ENCODE measurements around the gene PRCC. TPM values are rescaled to one million over a fixed set of nuclear protein-coding genes. Genes with fewer than 3 reads are reported as not detected.
"Not testable (repeated sequence)": the region's sequence is repeated elsewhere in the genome, so short reads cannot be mapped to it uniquely, and the experiment has no call there.

PRCC gene
- total RNA-seq, 1 experiment from 2014 or later, result 67.4 TPM

GRCh38 chr1:156760092-156760795, 7.1 kb upstream of the PRCC start:
- DNase-seq (ENCODE audit: extremely low read depth, low read depth), result no peak

GRCh38 chr1:156760796-156761104, 6.6 kb upstream of the PRCC start:
- no peak for DNase-seq (ENCODE audit: extremely low read depth, low read depth)

- DNase-seq (ENCODE audit: extremely low read depth, low read depth), result not testable (repeated sequence)
These were observed 2.2 kb upstream of the PRCC start for GRCh38 chr1:156765136-156765535.

- no peak for DNase-seq (ENCODE audit: extremely low read depth, low read depth)
These were observed 1.7 kb upstream of the PRCC start for GRCh38 chr1:156765666-156766065.

GRCh38 chr1:156766298-156767100, 836 bp upstream of the PRCC start:
- DNase-seq (ENCODE audit: extremely low read depth, low read depth), result no peak

GRCh38 chr1:156767879-156768604, 707 bp downstream of the PRCC start:
- no peak for DNase-seq (ENCODE audit: extremely low read depth, low read depth)

- no peak for DNase-seq (ENCODE audit: extremely low read depth, low read depth)
These were observed 1.4 kb downstream of the PRCC start for GRCh38 chr1:156768610-156769295.

- DNase-seq (ENCODE audit: extremely low read depth, low read depth), result no peak
These were observed 4.9 kb downstream of the PRCC start for GRCh38 chr1:156772222-156772621.

- no peak for DNase-seq (ENCODE audit: extremely low read depth, low read depth)
These were observed 5.6 kb downstream of the PRCC start for GRCh38 chr1:156772728-156773497.

GRCh38 chr1:156773607-156774006, 6.3 kb downstream of the PRCC start:
- no peak for DNase-seq (ENCODE audit: extremely low read depth, low read depth)

GRCh38 chr1:156775799-156776198, 8.5 kb downstream of the PRCC start:
- DNase-seq (ENCODE audit: extremely low read depth, low read depth), result no peak

- no peak for DNase-seq (ENCODE audit: extremely low read depth, low read depth)
These were observed 9.6 kb downstream of the PRCC start for GRCh38 chr1:156776942-156777341.

- DNase-seq (ENCODE audit: extremely low read depth, low read depth), result no peak
These were observed 10.2 kb downstream of the PRCC start for GRCh38 chr1:156777573-156777972.

- no peak for DNase-seq (ENCODE audit: extremely low read depth, low read depth)
These were observed 14.4 kb downstream of the PRCC start for GRCh38 chr1:156781585-156782186.

GRCh38 chr1:156785458-156785857, 18.1 kb downstream of the PRCC start:
- DNase-seq (ENCODE audit: extremely low read depth, low read depth), result no peak

- DNase-seq (ENCODE audit: extremely low read depth, low read depth), result no peak
These were observed 19.3 kb downstream of the PRCC start for GRCh38 chr1:156786640-156787039.

- DNase-seq (ENCODE audit: extremely low read depth, low read depth), result no peak
These were observed 20.8 kb downstream of the PRCC start for GRCh38 chr1:156788136-156788535.

GRCh38 chr1:156789621-156790318, 22.4 kb downstream of the PRCC start:
- no peak for DNase-seq (ENCODE audit: extremely low read depth, low read depth)
